Mesenchymal stem cell (in vitro differentiated cells and primary cell): ENCODE data around the gene BCAS4.

Experiments used
- DNase-seq: peaks from one replicate; pipeline ENCODE4 v3.0.0-alpha.2; 2013
- H2AFZ ChIP-seq: one replicate; pipeline ENCODE4 v1.6.1; 2013; ENCODE audit warnings: low read depth, mild to moderate bottlenecking, control low read depth, inconsistent platforms, low read length, moderate library complexity
- H2AK5ac ChIP-seq: 2 replicates; pipeline ENCODE4 v1.6.1; 2013; ENCODE audit warnings: low read length, moderate library complexity, mild to moderate bottlenecking, inconsistent platforms; ENCODE audit not compliant: severe bottlenecking
- H2BK120ac ChIP-seq: one replicate; pipeline ENCODE4 v1.6.1; 2013; ENCODE audit warnings: low read depth, mild to moderate bottlenecking, inconsistent platforms, low read length, moderate library complexity
- H2BK12ac ChIP-seq, 2 experiments: one replicate each; pipeline ENCODE4 v1.6.1; 2013; ENCODE audit warnings: inconsistent platforms in 2 of 2, low read length in 2 of 2, mild to moderate bottlenecking in 2 of 2, moderate library complexity in 2 of 2, control low read depth in 1 of 2
- H2BK15ac ChIP-seq: one replicate; pipeline ENCODE4 v1.6.1; 2013; ENCODE audit warnings: mild to moderate bottlenecking, low read depth, inconsistent platforms; ENCODE audit not compliant: poor library complexity, severe bottlenecking
- H2BK5ac ChIP-seq: 2 replicates; pipeline ENCODE4 v1.6.1; 2013; ENCODE audit warnings: low read depth, mild to moderate bottlenecking, low read length, control low read depth, inconsistent platforms; ENCODE audit not compliant: poor library complexity, severe bottlenecking
- H3K14ac ChIP-seq, 2 experiments: one replicate each; pipeline ENCODE4 v1.6.1; 2013; ENCODE audit warnings: inconsistent platforms in 2 of 2, low read length in 2 of 2, control low read depth in 1 of 2, mild to moderate bottlenecking in 1 of 2, moderate library complexity in 1 of 2
- H3K18ac ChIP-seq, 2 experiments: one replicate each; pipeline ENCODE4 v1.6.1; 2013; ENCODE audit warnings: inconsistent platforms in 2 of 2, low read length in 2 of 2, control low read depth in 1 of 2, low read depth in 1 of 2, mild to moderate bottlenecking in 1 of 2
- H3K23ac ChIP-seq, 2 experiments: one replicate each; pipeline ENCODE4 v1.6.1; 2013; ENCODE audit warnings: inconsistent platforms in 2 of 2, low read length in 2 of 2, mild to moderate bottlenecking in 2 of 2, moderate library complexity in 2 of 2, control low read depth in 1 of 2
- H3K27ac ChIP-seq: 2 replicates; pipeline ENCODE4 v1.5.1; 2013; ENCODE audit warnings: mild to moderate bottlenecking, moderate library complexity, low read length, control low read depth, inconsistent platforms; ENCODE audit not compliant: poor library complexity, severe bottlenecking
- H3K27me3 ChIP-seq, 2 experiments: 2 replicates each; pipeline versions ENCODE4 v1.6.1 to v1.7.0; 2013; ENCODE audit warnings: low read length in 2 of 2, mild to moderate bottlenecking in 2 of 2, moderate library complexity in 2 of 2, control low read depth in 1 of 2, inconsistent platforms in 1 of 2; ENCODE audit not compliant: control insufficient read depth in 1 of 2, insufficient read depth in 1 of 2
- H3K36me3 ChIP-seq, 2 experiments: 2 replicates each; pipeline versions ENCODE4 v1.6.1 to v1.7.0; 2013; ENCODE audit warnings: low read length in 2 of 2, control low read depth in 1 of 2, inconsistent platforms in 1 of 2, low read depth in 1 of 2, mild to moderate bottlenecking in 1 of 2; ENCODE audit not compliant: insufficient read depth in 2 of 2, control insufficient read depth in 1 of 2
- H3K4ac ChIP-seq, 2 experiments: one replicate each; pipeline ENCODE4 v1.6.1; 2013; ENCODE audit warnings: inconsistent platforms in 2 of 2, low read length in 2 of 2, mild to moderate bottlenecking in 2 of 2, moderate library complexity in 2 of 2, control low read depth in 1 of 2, low read depth in 1 of 2
- H3K4me1 ChIP-seq: 2 replicates; pipeline ENCODE4 v1.6.1; 2013; ENCODE audit warnings: low read depth, low read length, control low read depth; ENCODE audit not compliant: control insufficient read depth, insufficient read depth
- H3K4me2 ChIP-seq: 2 replicates; pipeline ENCODE4 v1.6.1; 2013; ENCODE audit warnings: low read length, mild to moderate bottlenecking, inconsistent platforms; ENCODE audit not compliant: poor library complexity, severe bottlenecking
- H3K4me3 ChIP-seq, 2 experiments: 2 replicates each; pipeline versions ENCODE4 v1.5.1 to v1.7.0; 2013; ENCODE audit warnings: low read length in 2 of 2, mild to moderate bottlenecking in 2 of 2, control low read depth in 1 of 2, low read depth in 1 of 2; ENCODE audit not compliant: insufficient read depth in 1 of 2
- H3K79me1 ChIP-seq: replicated peaks from 2 replicates; pipeline ENCODE4 v1.6.1; 2013; ENCODE audit warnings: mild to moderate bottlenecking, control low read depth, low read length, inconsistent platforms; ENCODE audit not compliant: poor library complexity, severe bottlenecking
- H3K9ac ChIP-seq: 2 replicates; pipeline ENCODE4 v1.7.0; 2013; ENCODE audit warnings: mild to moderate bottlenecking, low read length, moderate library complexity
- H3K9me3 ChIP-seq: 2 replicates; pipeline ENCODE4 v1.7.0; 2013; ENCODE audit warnings: mild to moderate bottlenecking, low read length; ENCODE audit not compliant: control insufficient read depth
- H4K8ac ChIP-seq: one replicate; pipeline ENCODE4 v1.6.1; 2013; ENCODE audit warnings: inconsistent platforms, mild to moderate bottlenecking, low read length, moderate library complexity
- H4K91ac ChIP-seq: one replicate; pipeline ENCODE4 v1.6.1; 2013; ENCODE audit warnings: mild to moderate bottlenecking, low read length, inconsistent platforms
- WGBS: methylation state at CpG from one replicate; pipeline ENCODE4 v1.1.7; 2013; ENCODE audit warnings: mixed read lengths; 5-methylcytosine and 5-hydroxymethylcytosine counted together

Gene BCAS4

GRCh38 chr20:50821994-50822393 is 27.1 kb downstream of the BCAS4 start:
- Histone ChIP-seq H3K23ac (no peak overlapping the region), H3K14ac (no peak overlapping the region), H2BK12ac (no peak overlapping the region), H2AFZ (no peak overlapping the region), H3K36me3 (peaks cover 2 to 6% of the 10 kb centered on the region in 2 experiments), H3K4me3 (no peak overlapping the region), H2BK120ac (no peak overlapping the region), H2BK5ac (no peak overlapping the region), H3K4ac (no peak overlapping the region), H4K91ac (no peak overlapping the region), H3K9me3 (no peaks in the 10 kb centered on the region), H2BK15ac (no peak overlapping the region), H3K27me3 (no peaks in the 10 kb centered on the region), H2AK5ac (no peak overlapping the region), H3K9ac (no peak overlapping the region), H3K4me1 (peaks cover 15% of the 10 kb centered on the region), H3K27ac (no peak overlapping the region), H3K4me2 (no peak overlapping the region), H3K18ac (no peak overlapping the region), H3K79me1 (peaks cover 12% of the 10 kb centered on the region), H4K8ac (no peak overlapping the region)
- WGBS = 95% methylated on average over 7 of the region's 7 CpGs
- DNase-seq = no peak

GRCh38 chr20:50823319-50823718 is 28.5 kb downstream of the BCAS4 start:
- Histone ChIP-seq H2BK5ac (no peak overlapping the region), H3K4me1 (peaks cover 12% of the 10 kb centered on the region), H4K8ac (no peak overlapping the region), H4K91ac (no peak overlapping the region), H3K18ac (no peak overlapping the region), H3K79me1 (peaks cover 9% of the 10 kb centered on the region), H3K9me3 (no peaks in the 10 kb centered on the region), H2BK120ac (no peak overlapping the region), H2BK15ac (no peak overlapping the region), H2AK5ac (no peak overlapping the region), H3K36me3 (peaks cover 2 to 6% of the 10 kb centered on the region in 2 experiments), H2AFZ (no peak overlapping the region), H3K27ac (no peak overlapping the region), H3K4me3 (no peak overlapping the region), H3K9ac (no peak overlapping the region), H2BK12ac (no peak overlapping the region), H3K14ac (no peak overlapping the region), H3K4ac (no peak overlapping the region), H3K23ac (no peak overlapping the region), H3K27me3 (no peaks in the 10 kb centered on the region), H3K4me2 (no peak overlapping the region)
- DNase-seq = no peak
- 94% methylated on average over 5 of the region's 6 CpGs for WGBS

- Histone ChIP-seq H2BK5ac (no peak overlapping the region), H3K27ac (no peak overlapping the region), H2AFZ (no peak overlapping the region), H3K18ac (no peak overlapping the region), H3K4ac (peak overlapping the region in 1 of 2 experiments; percentile 13), H3K14ac (no peak overlapping the region), H3K23ac (no peak overlapping the region), H2BK15ac (no peak overlapping the region), H4K91ac (no peak overlapping the region), H3K27me3 (no peaks in the 10 kb centered on the region), H2AK5ac (no peak overlapping the region), H3K36me3 (peaks cover 2 to 9% of the 10 kb centered on the region in 2 experiments), H3K9me3 (no peaks in the 10 kb centered on the region), H3K4me3 (no peak overlapping the region), H2BK12ac (no peak overlapping the region), H2BK120ac (no peak overlapping the region), H3K4me2 (no peak overlapping the region), H3K79me1 (peaks cover 11% of the 10 kb centered on the region), H3K9ac (no peak overlapping the region), H3K4me1 (peaks cover 10% of the 10 kb centered on the region), H4K8ac (no peak overlapping the region)
- WGBS = 82% methylated on average over 3 of the region's 3 CpGs
- DNase-seq = peak; percentile 7
Observed at GRCh38 chr20:50824137-50824536, 29.3 kb downstream of the BCAS4 start.

- H3K14ac ChIP-seq = peak overlapping the region in 1 of 2 experiments; percentile 46
- H3K36me3 ChIP-seq = peaks cover 0 to 2% of the 10 kb centered on the region in 2 experiments
- DNase-seq = no peak
- no peaks in the 10 kb centered on the region for H3K9me3 ChIP-seq
- no peak overlapping the region for H3K23ac ChIP-seq
- H3K4me3 ChIP-seq = peak overlapping the region in 1 of 2 experiments; percentile 28
- no peak overlapping the region for H4K8ac ChIP-seq
- no peak overlapping the region for H3K4me2 ChIP-seq
- H3K4me1 ChIP-seq = peaks cover 7% of the 10 kb centered on the region
- H3K9ac ChIP-seq = peak overlapping the region; percentile 51
- H3K4ac ChIP-seq = no peak overlapping the region
- no peak overlapping the region for H2BK15ac ChIP-seq
- H4K91ac ChIP-seq = no peak overlapping the region
- no peak overlapping the region for H3K27ac ChIP-seq
- no peak overlapping the region for H2BK12ac ChIP-seq
- H2AK5ac ChIP-seq = no peak overlapping the region
- no peak overlapping the region for H3K18ac ChIP-seq
- no peak overlapping the region for H2BK120ac ChIP-seq
- no peak overlapping the region for H2AFZ ChIP-seq
- H3K79me1 ChIP-seq = peaks cover 6% of the 10 kb centered on the region
- no peak overlapping the region for H2BK5ac ChIP-seq
- H3K27me3 ChIP-seq = no peaks in the 10 kb centered on the region
- WGBS = 88% methylated on average over 1 of the region's 2 CpGs
Observed at GRCh38 chr20:50826121-50826520, 31.3 kb downstream of the BCAS4 start.
